HG02870 (cell line): ENCODE data around the gene ANKS1B.

Experiments used
- ATAC-seq: cut with Tn5 transposase; IDR thresholded peaks from one replicate; pipeline ENCODE4 v1.9.1; 2021; ENCODE audit warnings: mild to moderate bottlenecking, moderate library complexity; ENCODE audit not compliant: unreplicated experiment

The ANKS1B gene

DNA sequence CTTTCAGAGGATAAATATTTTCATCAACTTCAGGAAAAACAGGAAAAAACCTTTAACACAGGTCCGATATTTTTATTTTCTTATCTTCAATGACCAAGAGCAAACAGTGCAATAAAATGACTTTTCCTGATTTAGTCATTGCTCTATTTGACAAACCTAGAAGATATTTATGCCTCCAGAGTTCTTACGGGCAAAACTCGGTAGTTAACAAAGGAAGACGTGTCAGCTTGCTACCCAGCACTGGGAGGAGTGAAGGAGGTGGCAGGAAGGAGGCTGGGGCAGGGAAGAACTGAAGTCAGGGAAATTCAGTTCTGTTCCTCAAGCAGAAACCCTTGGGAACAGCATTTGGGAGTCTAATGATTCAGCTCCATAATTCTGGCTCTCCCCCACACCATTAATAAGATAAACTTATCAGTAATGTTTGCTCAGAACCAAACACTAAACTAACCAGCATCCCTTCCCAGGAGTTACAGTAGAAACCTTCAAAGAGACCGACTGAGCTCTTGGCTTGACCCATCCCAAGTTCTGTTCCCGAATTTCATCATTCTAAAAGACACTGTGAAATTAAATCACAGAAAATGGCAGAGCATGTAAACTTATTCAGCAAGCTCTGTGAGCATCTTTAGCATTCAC lies 1176.4 kb downstream of the ANKS1B start:
- ATAC-seq: no peak

GRCh38 chr12:98807187-98807586 lies 1177.5 kb downstream of the ANKS1B start:
- ATAC-seq: no peak

DNA sequence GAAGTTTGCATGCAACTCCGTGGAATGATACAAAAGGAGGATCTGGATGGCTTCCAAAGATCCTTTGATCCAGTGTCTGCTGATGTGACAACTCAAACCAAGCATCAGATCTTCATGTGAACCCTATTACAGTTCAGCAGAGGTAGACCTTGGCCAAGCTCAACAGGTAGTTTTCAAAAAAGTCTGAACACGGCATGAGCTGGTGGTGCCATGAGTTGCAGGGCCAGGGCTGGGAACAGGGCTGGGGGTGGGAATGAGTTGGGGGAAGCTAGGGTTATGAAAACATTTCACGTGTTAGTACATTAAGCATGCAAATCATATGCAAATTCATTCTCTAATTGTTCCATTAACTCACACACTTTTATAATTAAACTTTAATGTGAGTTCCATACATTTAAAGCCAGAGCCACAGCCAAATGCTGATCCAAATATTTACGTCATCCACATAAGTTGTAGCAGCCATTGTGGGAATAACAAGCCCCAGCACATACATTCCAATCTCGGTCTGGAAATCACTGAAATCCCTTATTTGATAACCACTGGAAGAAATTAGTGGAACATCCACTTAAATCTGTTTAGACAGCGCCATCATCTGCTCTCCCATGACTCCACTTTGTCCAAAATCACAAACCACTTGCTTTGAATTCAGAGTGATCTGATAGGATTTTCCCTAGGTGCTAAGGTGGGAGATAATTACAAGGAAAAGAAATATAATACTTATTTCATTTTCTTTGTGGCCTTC lies 1181.1 kb downstream of the ANKS1B start:
- no peak for ATAC-seq

DNA sequence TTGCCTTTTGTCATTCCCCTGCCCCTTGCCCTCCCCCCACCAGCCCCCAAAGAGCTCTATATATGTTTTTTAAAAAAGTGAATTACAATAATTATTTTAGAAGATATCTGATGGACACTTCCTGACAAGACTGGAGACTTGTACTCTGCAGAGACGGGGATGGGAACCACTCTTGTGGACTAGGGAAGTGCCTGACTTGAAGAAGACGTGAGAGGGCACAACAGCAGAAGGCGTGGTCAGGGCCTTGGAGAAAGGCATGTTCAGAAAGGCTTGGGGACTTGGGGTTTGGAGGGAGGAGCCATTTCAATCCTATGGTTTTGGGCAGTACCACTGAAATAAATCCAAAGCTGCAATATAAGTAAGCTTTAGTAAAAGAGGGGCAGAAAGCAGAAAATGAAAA lies 1184.9 kb downstream of the ANKS1B start:
- no peak for ATAC-seq

DNA sequence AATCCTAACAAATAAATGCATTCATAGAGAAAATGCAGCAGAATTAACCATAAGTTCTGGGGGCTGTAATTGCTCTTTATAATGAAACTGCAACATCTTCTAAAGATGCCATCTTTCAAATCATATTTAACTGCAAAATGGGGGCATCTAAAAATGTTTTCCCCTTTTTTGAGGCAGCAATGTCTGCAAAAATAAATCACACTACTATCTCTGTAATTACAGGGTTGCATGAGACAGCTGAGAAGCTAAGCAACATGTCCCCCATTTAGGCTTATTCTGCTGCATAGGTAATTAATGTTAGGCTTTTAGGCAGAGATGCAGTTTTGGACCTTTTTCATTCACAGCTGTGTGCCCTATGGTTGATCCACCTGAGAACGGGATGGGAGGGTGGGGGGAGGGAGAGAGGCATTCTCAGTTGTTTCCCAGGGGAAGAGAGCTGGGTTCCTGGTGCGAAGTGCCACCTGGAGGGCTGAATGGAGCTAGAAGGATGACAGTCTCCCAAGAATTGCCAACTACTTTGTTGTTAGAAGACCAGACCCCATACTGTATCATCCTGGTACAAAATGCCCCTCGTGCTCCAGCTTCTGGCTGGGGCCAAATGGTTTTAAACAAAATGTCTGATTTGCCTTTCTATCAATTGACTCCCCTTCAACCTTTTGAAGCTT lies 1185.5 kb downstream of the ANKS1B start:
- no peak for ATAC-seq

DNA sequence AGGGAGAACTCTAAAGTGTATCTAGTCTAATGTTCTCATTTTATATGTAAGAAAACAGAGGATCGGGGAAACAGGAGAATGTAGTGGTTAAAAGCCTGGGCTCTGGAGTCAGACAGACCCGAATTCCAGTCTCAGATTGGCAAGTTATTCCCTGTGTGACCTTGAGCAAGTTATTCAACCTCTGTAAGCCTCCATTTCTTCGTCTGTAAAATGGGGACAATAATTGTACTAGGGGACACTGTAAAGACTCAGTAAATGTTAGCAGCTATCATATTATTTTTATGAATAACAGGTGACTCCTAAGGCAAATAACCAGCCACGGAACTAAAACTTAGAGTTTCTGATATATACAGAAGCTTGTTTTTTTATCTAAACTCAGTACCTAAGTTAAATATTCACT lies 1187.5 kb downstream of the ANKS1B start:
- no peak for ATAC-seq

- ATAC-seq: no peak
Measured at GRCh38 chr12:98796745-98797144, 1188.0 kb downstream of the ANKS1B start.

DNA sequence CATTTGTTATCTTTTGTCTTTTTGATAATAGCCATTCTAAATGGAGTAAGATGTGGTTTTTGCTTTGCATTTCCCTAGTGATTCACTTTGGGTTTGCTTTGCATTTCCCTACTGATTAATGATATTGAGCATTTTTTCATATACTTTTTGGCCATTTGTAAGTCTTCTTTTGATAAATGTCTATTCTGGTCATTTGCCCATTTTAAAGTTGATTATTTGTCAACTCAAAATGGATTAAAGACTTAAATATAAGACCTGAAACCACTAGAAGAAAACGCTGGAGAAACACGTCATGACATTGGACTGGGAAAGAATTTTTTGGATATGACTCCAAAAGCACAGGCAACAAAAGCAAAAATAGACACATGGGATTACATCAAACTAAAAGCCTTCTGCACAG lies 1191.6 kb downstream of the ANKS1B start:
- no peak for ATAC-seq

DNA sequence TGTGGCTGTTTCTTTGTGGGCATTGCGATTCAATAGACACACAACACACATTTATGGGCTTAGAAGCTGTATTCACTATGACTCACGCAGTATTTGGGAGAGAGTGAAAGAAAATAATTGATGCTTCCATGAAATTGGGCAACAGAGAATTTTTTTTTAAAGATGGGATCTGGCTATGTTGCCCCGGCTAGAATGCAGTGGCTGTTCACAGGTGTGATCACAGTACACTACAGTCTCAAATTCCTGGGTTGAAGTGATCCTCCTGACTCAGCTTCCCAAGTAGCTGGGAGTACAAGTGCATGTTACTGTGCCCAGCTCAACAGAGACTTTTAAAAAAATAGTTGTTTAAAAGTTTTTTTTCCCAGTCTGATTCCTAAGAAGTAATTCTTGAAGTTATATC lies 1193.3 kb downstream of the ANKS1B start:
- no peak for ATAC-seq

DNA sequence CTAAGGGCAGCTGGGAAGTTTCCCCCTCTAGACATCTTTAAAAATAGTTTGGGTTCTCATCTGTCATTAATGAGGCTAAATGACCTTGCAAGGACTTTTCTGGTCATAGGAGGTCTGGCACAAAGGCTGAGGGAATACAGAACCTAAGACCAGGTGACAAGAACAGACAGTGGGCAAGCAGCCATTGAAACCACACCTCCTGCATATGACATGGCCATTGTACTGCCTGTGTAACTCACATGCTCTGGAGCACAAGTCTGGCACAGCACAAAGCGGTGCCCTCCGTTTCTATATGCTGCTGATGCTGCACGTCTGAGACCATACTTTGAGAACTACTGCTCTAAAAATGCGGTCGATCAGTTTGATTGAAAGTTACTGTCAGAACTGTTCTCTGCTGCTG lies 1196.3 kb downstream of the ANKS1B start:
- ATAC-seq: no peak

DNA sequence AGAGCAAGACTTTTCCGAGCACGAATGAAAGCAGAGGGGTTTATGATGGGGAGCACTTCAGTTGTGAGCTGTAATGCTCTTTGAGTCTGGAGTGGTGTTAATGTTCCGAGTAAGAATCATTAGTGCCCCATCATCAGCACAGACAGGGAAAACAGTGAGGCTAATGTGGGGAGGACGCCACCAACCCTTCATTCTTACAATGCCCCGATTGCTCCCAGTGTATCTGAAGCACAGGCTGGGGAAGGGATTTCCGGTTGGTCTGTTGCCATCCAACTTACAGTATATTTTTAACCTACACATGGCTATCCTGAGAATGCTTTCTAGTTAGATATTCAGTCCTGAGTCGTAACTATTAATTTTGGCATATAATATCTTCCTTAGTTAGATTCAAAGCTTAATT lies 1198.1 kb downstream of the ANKS1B start:
- no peak for ATAC-seq

- no peak for ATAC-seq
Measured at GRCh38 chr12:98783420-98783819, 1201.3 kb downstream of the ANKS1B start.

DNA sequence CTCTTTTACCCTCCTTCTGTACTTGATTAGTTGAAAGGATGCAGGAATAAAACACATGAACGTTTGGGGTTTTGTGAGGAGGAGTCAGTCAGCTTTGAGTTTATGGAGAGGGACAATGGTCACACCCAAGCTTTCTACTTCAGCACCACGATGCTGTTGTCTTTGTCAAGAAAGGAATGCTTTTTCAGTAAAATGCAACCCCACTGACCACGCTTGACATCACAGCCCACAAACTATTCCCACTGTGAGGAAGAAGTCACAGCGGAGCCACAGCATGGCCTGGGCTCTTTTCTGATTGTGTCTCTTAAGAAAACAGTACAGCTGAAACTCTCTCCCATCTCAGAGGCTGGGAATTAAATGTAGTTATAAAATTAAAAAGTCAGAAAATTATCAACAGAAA lies 1204.5 kb downstream of the ANKS1B start:
- no peak for ATAC-seq

DNA sequence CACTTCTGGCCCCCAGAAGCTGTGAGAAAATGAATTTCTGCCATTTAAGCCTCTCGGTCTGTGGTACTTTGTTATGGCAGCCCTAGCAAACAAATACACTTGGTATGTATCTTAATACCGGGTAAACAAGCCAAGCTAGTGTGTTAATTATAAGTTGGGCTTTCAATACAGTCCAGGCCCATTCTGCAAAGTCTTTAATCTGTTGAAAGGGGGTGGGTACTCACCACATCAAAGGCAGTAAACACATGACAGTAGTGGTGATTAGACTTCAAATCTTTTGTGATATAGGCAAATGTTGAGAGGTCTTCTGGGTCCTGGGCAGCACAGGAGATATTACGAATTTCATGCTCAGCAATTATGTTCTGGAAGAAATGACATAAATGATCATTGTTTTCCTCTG lies 1211.9 kb downstream of the ANKS1B start:
- ATAC-seq: no peak

DNA sequence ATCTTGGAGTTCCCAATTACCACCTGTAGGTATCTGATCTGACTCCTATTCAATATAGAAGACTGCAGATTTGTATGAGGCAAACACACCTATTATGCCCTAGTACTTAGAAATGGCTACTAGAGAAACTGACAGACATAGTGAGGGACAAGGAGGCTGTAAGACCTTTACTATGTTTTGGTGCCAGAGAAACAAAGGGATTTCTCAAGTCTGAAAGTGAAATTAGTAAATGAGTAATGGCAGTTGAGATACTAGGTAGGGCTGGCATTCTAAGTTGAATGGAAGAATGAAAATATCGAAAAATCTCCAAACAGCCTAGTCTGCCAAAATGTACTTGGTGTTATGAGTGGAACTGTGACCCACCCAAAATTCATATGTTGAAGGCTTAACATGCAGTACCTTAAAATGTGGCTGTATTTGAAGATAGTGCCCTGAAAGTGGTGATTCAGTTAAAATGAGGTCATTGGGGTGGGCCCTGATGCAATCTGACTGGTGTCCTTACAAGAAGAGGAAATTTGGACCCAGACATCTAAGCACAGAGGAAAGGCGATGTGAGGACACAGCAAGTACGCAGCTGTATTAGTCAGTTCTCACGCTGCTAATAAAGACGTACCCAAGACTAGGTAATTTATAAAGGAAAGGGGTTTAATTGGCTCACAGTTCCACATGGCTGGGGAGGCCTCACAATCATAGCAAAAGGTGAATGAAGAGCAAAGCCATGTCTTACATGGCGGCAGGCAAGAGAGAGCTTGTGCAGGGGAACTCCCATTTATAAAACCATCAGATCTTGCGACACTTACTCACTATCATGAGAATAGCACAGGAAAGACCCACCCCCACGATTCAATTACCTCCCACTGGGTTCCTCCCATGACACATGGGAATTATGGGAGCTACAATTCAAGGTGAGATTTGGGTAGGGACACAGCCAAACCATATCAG lies 1212.7 kb downstream of the ANKS1B start:
- no peak for ATAC-seq

GRCh38 chr12:98770230-98770629 lies 1214.5 kb downstream of the ANKS1B start:
- no peak for ATAC-seq

DNA sequence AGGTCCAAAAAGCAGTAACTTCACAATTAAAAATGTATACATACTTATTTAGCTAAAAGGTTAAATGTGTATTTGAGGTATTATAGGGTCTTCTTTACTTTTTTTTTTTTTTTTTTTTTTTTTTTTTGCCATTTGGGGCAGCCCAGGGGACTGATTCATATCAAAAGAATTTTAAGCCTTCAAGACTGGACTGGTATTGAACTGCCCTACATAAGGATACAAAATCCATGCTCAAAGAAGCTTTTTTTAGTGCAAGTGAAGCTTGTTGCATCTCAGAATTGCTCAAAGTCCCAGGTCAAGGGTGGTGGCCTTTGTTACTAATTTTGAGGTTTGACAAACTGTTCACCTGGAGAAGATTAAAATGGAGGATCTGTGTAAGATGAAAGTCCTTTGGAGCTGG lies 1215.7 kb downstream of the ANKS1B start:
- no peak for ATAC-seq

DNA sequence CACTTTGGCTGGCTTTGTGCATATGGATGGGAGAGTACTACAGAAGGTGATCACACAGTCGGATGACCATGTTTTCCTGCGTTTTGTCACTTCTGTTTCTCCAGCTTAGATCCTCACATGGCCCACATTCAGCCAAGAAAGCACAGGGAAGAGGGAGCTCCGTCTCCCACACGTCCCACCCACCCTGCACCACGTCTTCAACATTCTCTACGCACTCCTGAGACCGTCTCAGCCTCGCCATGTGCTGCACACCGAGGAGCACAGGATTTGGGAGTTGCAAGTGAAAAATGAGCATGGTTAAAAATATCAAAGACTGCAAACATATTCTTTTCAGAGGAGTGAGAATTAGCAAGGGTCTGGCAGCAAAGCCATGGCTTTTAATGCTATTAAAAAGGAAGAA lies 1217.5 kb downstream of the ANKS1B start:
- no peak for ATAC-seq

GRCh38 chr12:98763656-98764055 lies 1221.1 kb downstream of the ANKS1B start:
- no peak for ATAC-seq

- ATAC-seq: no peak
Measured at GRCh38 chr12:98758331-98758730, 1226.4 kb downstream of the ANKS1B start.

GRCh38 chr12:98757455-98757854 lies 1227.3 kb downstream of the ANKS1B start:
- ATAC-seq: no peak
